Activated T-helper 1 cell treated with anti-CD3 and anti-CD28 coated beads, Interleukin-12 subunit alpha, Interleukin-12 subunit beta, Interleukin-2, Interleukin-4 antibody, amounts not matched to agents 30 ng/mL and 10 ng/mL and 1 ng/mL, durations not matched to agents 14 hours and 24 hours and 36 hours (primary cell): ENCODE measurements around the gene LIFR. TPM values are rescaled to one million over a fixed set of nuclear protein-coding genes. Genes with fewer than 3 reads are reported as not detected.

Experiments used
- DNase-seq: peaks from one replicate; pipeline ENCODE4 v3.0.0; 2021; ENCODE audit warnings: low spot score
- H3K27ac Mint-ChIP-seq: one replicate; pipeline ENCODE4 v1.8.0; 2021; ENCODE audit warnings: mild to moderate bottlenecking, mixed read lengths
- H3K27me3 Mint-ChIP-seq: one replicate; pipeline ENCODE4 v1.8.0; 2022; ENCODE audit warnings: mild to moderate bottlenecking, moderate library complexity, mixed read lengths; ENCODE audit not compliant: insufficient read depth
- H3K36me3 Mint-ChIP-seq: one replicate; pipeline ENCODE4 v1.8.0; 2021; ENCODE audit warnings: low read depth, mixed read lengths
- H3K4me1 Mint-ChIP-seq: one replicate; pipeline ENCODE4 v1.8.0; 2021; ENCODE audit warnings: low read depth, mixed read lengths
- H3K4me3 Mint-ChIP-seq: one replicate; pipeline ENCODE4 v1.8.0; 2021; ENCODE audit warnings: mild to moderate bottlenecking, moderate library complexity, mixed read lengths
- H3K9me3 Mint-ChIP-seq: one replicate; pipeline ENCODE4 v1.8.0; 2021; ENCODE audit warnings: mixed read lengths
- intact Hi-C: fragments of 100-400 bp; cut with micrococcal nuclease; formaldehyde crosslinking; loops from one replicate; pipeline ENCODE4 v1.15.1; 2024
- total RNA-seq: library from RNA; stranded (reverse); gene quantifications from 2 replicates; pipeline ENCODE4 v1.2.3, GENCODE V29; 2022

Gene LIFR
- total RNA-seq, 1 donor from 2014 or later = 0.10 TPM

DNA sequence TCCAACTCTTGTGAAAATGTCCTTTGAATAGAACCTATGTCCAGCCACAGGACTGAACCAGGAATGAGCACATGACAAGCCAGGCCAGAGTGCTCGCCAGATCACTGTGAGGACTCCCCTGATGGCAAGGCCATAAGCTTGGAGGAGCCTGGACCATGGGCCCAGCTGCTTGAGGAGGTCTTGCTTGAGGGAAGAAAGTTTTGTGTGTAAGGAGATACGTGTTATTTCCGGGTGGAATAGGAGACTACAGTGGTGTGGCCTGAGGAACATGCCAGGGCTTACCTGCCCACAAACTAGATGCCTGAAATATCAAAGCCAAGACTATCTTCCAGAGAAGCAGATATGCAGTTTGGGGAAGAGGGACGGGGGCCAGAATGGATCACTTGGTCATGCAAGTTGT is 84.7 kb downstream of the LIFR start:
- Mint-ChIP-seq H3K27ac (no peak overlapping the region), H3K4me3 (no peak overlapping the region), H3K4me1 (no peaks in the 10 kb centered on the region), H3K36me3 (no peaks in the 10 kb centered on the region), H3K27me3 (peaks cover 25% of the 10 kb centered on the region), H3K9me3 (no peaks in the 10 kb centered on the region)
- intact Hi-C loops = no loop called here
- DNase-seq = no peak

DNA sequence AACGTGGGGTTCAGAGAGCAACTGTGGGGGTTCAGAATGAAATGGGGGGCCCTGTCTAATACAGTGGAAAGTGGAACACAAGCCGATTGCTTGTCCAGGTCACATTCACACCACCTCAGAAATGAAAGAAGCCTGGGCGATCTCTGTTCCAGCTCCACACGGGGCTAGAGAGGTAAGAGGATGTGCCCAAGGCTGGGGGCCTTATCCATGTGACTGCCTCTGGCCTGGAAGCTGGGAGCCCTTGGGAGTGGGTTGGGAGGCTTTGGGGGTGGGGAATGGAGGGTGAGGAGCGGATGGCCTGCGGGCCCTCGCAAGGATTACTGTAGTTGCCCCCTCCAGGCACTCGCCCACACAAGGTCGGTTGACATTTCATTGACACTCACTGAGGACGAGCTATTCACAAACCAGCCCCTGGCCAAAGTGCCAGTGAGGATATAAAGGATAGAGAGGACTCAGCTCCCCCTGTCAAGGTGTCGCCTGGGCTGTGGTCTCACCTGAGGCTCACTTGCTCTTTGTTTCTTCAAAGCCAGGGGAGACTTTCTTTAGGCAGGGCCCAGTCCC is 86.7 kb downstream of the LIFR start:
- H3K36me3 Mint-ChIP-seq = no peaks in the 10 kb centered on the region
- intact Hi-C loops = no loop called here
- no peaks in the 10 kb centered on the region for H3K9me3 Mint-ChIP-seq
- H3K4me1 Mint-ChIP-seq = no peaks in the 10 kb centered on the region
- no peak overlapping the region for H3K4me3 Mint-ChIP-seq
- no peak overlapping the region for H3K27ac Mint-ChIP-seq
- DNase-seq = no peak
- peaks cover 19% of the 10 kb centered on the region for H3K27me3 Mint-ChIP-seq

DNA sequence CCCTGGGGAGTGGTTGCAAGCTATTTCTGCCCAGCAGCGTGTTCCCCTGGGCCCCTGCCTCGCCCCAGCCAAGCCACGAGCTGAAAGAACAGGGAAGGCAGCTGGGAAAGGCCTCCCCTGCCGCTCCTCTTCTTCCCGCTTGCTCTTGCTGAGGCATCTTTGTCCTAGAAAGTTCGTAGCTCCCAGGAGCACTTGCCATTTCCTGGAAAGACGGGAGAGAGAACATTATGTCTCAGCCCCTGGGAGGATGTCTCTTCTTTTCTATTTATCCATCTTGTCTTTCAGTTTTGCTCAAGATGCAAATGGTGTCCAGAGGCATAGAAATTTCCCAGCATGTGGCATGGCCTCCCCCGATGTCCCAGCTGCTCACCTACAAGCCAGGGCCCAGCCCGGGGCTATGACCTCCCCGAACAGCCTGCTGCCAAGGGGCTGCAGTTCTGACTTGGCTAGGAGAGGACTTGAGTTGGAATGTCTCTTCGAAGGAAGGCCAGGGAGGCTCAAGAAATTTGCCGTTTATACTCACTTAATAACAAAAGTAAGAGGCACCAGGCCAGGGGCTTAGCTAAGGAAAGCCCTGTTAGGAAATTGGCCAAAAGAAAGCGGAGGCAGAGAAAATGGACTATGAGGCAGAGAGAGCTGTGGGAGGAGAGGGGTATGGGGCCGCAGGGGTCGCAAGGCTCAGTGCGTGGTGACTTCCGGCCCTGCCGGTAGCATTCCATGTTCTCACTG is 87.3 kb downstream of the LIFR start:
- no peaks in the 10 kb centered on the region for H3K36me3 Mint-ChIP-seq
- H3K27ac Mint-ChIP-seq = no peak overlapping the region

DNA sequence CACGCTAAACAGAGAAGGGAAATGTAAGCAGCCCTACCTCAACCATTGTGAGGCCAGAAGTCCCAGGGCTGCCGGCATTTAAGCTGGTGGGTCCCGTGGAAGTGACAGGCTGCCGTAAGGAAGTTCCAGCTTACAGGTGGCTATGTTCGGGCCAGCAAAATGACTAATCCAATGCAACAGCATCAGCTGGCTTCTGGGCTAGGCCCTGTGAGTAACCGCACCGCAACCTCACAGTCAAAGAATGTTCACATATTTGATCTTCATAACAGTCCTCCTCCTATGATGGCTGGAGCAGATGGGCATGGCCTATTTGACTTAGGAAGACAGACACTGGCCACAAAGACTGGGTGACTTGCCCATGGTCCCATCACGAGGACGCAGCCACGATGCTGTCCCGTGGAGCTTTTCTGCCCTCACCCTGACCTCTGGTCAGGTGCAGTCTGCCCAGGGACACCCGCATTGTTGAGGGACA is 88.2 kb downstream of the LIFR start:
- H3K27ac Mint-ChIP-seq = no peak overlapping the region
- no peak for DNase-seq
- no peaks in the 10 kb centered on the region for H3K36me3 Mint-ChIP-seq
- H3K27me3 Mint-ChIP-seq = peaks cover 14% of the 10 kb centered on the region
- intact Hi-C loops = no loop called here
- H3K4me1 Mint-ChIP-seq = no peaks in the 10 kb centered on the region
- no peaks in the 10 kb centered on the region for H3K9me3 Mint-ChIP-seq
- H3K4me3 Mint-ChIP-seq = no peak overlapping the region

More for the DNA sequence above, 87.3 kb downstream of the LIFR start:
- Mint-ChIP-seq H3K27me3 (peaks cover 14% of the 10 kb centered on the region), H3K4me3 (no peak overlapping the region), H3K9me3 (no peaks in the 10 kb centered on the region), H3K4me1 (no peaks in the 10 kb centered on the region)
- intact Hi-C loops = no loop called here
- no peak for DNase-seq

DNA sequence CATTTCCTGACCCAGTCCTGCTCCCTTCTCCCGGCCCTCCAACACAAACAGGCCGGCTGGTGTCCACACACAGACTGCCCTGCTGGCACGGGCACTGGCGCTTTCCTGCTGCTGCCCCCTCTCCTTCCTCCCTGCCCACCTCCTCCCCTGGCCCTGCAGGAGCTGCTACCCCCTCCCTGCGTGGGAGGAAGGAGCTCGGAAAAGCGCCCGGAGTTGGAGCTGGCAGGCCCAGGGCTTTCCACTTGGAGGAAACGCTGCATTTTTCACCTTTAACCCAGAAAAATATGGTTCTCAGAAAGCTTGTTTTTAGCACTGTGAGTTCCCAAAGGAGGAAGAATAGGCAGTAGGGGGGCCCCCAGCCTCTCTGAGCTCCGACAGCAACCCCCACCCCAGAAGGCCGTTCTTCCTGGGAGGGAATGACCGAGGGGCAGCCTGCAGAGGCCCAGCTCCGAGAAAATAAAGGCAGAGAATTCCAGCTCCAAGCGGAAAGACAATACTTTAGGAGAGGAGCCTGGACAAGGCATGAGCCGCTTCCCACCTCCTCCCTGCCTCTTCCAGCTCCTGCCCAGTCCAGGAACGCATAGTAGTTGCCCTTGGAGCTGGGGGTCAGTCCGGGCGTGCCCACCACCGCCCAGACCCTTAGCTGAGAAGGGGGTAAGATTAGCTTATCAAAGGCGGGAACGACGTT is 88.9 kb downstream of the LIFR start:
- H3K9me3 Mint-ChIP-seq = no peaks in the 10 kb centered on the region
- no peak overlapping the region for H3K4me3 Mint-ChIP-seq
- H3K4me1 Mint-ChIP-seq = no peaks in the 10 kb centered on the region
- intact Hi-C loops = no loop called here
- no peak for DNase-seq
- H3K36me3 Mint-ChIP-seq = no peaks in the 10 kb centered on the region
- H3K27ac Mint-ChIP-seq = no peak overlapping the region
- H3K27me3 Mint-ChIP-seq = peaks cover 20% of the 10 kb centered on the region

DNA sequence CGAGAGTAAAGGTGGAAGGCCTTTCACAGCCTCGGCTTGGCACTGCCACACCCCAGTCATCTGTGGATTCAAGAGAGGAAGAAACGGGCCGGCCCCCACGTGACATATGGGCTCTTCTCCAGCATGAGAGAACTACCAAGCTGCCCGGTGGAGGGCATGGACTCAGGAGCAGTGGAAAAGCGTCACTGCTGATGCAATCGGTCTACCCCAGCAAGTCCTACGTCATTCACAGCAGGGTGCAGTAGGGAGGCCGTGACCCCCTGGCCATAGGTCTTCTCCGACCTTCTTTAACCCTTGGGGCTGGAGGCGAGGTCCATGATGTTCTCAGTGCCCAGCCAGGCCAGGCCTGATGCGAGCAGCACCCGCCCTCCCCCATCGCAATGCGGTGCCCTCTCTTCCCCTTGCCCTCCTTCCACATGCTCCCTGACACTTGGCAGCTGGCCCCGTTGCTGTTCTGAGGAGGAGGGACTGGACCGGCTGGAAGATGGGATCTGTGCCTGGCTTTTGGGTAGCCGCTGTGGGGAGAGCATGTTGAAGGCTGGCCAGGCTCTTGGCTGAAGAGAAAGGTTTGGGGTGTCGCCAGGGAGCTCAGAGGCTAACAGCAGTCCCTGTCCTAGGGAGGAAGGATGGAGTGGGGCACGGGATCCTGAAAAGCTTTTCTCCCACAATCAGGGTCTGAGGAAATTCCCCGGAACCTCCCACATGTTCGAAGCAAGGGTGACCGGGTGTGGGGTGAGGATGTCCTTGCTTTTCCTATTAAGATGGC is 89.8 kb downstream of the LIFR start:
- DNase-seq = no peak
- intact Hi-C loops = no loop called here
- no peaks in the 10 kb centered on the region for H3K9me3 Mint-ChIP-seq
- no peaks in the 10 kb centered on the region for H3K4me1 Mint-ChIP-seq
- H3K27ac Mint-ChIP-seq = no peak overlapping the region
- H3K27me3 Mint-ChIP-seq = peaks cover 23% of the 10 kb centered on the region
- no peaks in the 10 kb centered on the region for H3K36me3 Mint-ChIP-seq
- no peak overlapping the region for H3K4me3 Mint-ChIP-seq

DNA sequence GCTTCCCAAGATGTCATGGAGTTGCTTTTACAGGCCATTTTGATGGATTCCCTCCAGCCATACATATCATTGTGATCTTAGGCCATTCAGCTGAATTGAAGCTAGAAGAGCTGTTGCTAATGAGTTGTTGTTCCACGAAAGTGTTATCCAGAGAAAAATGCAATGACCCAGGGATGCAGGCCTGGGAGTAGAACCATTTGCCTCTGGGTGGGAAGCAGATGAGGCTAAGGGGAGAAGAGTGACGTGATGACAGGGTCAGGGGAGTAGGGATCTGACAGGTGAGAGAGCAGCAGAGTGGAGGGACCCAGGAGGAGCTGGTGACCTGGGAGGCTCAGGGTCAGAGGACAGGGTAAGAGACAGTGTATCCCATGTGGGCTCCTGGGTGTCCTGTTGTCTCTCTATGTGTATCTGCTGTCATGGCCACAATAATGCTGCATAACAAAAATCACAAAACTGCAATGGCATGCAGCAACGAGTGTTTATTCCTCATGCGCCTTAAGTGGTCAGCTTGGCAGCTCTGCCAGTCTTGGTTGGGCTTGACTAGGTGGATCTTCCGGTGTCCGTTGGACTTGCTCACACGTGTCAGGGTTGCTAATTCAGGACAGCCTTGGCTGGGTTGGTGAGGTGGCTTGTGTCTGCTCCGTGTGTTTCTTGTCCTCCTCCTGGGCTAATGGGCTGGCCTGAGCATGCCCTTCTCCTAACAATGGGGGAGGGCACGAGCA is 90.6 kb downstream of the LIFR start:
- Mint-ChIP-seq H3K4me1 (no peaks in the 10 kb centered on the region), H3K4me3 (no peak overlapping the region), H3K27me3 (peaks cover 23% of the 10 kb centered on the region), H3K27ac (no peak overlapping the region), H3K9me3 (no peaks in the 10 kb centered on the region), H3K36me3 (no peaks in the 10 kb centered on the region)
- DNase-seq = no peak
- intact Hi-C loops = no loop called here

DNA sequence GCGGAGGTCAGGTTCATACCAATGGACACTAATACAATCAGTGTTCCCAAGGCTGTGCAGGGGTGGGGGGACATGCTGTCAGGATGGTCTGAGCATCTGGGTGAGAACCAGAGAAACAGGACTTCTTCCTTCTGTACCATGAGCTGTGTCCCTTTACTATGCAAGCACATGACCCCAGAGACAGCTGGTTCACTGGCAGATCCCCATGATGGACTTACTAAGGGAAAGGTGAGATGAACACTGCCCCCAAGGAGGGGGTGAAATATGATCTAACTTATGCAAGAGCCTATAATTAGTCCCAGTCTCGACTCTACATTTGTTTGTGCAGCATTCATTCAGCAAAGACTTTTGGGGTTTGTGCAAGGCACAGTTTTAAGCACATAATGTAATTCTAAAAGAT is 91.4 kb downstream of the LIFR start:
- no peaks in the 10 kb centered on the region for H3K36me3 Mint-ChIP-seq
- no peak overlapping the region for H3K4me3 Mint-ChIP-seq
- no peak overlapping the region for H3K27ac Mint-ChIP-seq
- H3K4me1 Mint-ChIP-seq = no peaks in the 10 kb centered on the region
- no peak for DNase-seq
- peaks cover 26% of the 10 kb centered on the region for H3K27me3 Mint-ChIP-seq
- H3K9me3 Mint-ChIP-seq = no peaks in the 10 kb centered on the region
- intact Hi-C loops = no loop called here

DNA sequence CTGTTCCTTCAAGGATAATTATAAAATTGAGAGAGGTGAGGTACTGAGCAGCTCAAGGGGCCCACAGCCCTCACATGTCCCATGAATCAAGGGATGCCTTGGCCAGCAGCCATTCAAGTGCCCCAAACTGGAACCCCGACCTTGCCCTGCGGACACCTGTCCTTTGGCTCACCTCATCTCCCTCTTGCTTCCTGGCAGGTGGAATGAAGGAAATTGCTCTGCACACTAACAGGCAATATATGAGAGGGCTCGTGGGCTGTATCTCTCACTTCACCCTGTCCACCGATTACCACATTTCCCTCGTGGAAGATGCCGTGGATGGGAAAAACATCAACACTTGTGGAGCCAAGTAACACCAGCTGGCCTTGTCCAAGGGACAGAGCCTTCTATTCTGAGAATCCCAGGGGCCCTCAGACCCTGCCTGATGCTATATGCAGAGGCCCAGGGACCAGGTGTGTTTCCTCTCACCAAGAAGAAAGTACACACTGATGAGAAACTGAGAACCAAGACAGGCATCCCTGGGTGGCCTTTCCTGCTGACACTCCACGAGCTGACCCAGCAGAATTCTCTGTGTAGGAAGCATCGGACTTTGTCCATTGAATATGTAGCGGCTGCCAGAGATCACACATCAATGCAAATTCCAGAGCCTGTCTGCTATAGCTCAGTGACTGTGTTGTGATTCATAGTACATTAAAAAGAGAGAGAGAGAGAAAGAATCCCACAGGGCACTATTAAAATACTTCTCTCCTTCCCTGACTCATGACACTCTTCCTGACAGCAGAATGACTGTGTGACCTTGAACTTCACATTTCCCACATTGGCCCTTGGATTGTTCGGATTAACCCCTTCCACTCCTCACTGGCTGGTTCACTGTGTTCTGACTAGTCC is 92.6 kb downstream of the LIFR start:
- no peaks in the 10 kb centered on the region for H3K9me3 Mint-ChIP-seq
- DNase-seq = no peak
- H3K36me3 Mint-ChIP-seq = no peaks in the 10 kb centered on the region
- intact Hi-C loops = no loop called here
- no peaks in the 10 kb centered on the region for H3K4me1 Mint-ChIP-seq
- H3K27me3 Mint-ChIP-seq = peaks cover 26% of the 10 kb centered on the region
- no peak overlapping the region for H3K27ac Mint-ChIP-seq
- H3K4me3 Mint-ChIP-seq = no peak overlapping the region

DNA sequence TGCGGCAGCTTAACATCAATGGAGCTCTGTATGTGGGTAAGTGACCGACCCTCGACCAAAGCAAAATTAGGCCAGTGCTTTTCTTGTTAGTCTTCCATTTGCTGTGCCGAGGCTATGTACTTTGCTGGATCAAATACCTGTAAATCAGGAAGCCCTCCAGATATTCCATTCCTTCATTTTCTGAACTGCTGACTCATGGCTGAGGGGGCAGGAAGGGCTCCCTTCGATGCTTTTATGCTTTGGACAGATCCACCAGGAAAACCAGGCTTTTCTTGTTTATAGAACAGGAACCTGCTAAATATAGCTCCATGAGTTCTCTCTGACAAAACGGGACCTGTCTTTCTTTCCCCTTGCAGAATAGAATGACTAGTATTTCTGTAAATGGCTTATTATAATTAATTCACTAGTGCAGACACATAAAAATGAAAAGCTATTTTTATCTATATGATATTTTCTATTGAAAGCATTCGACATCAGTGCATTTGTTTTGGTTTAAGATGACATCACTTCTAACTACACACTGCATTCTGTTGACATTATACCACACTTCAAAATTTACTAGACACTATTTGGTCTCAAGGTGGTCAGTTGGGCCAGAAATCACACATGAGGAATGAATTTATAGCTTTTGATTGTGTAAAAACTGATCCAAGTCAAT is 93.3 kb downstream of the LIFR start:
- H3K36me3 Mint-ChIP-seq = no peaks in the 10 kb centered on the region
- DNase-seq = no peak
- intact Hi-C loops = no loop called here

DNA sequence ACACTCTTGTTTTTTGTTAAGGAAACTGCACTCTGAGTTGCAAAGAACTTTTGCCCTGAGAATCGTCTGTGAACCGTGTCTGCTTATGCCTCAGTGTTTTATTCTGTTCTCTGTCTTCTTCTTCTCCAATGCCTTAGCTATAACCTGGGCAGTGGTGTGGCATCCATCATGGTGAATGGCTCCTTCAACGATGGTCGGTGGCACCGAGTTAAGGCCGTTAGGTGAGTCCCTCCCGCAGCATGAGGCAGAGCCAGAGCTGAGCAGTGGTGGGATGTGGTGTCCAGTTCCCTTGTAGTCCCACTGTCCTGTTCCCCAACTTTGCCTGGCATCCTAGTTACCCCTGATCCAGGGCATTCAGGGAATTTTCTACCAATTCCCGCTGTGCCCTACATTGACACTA is 98.3 kb downstream of the LIFR start:
- H3K36me3 Mint-ChIP-seq = no peaks in the 10 kb centered on the region
- H3K4me1 Mint-ChIP-seq = peaks cover 11% of the 10 kb centered on the region
- no peaks in the 10 kb centered on the region for H3K9me3 Mint-ChIP-seq
- H3K27ac Mint-ChIP-seq = no peak overlapping the region
- DNase-seq = no peak
- intact Hi-C loops = loop anchor here (10.0 kb wide), 1 partner anchor 733 kb away; no protein-coding TSS in a partner anchor
- peaks cover 66% of the 10 kb centered on the region for H3K27me3 Mint-ChIP-seq
- no peak overlapping the region for H3K4me3 Mint-ChIP-seq

More for the DNA sequence above, 93.3 kb downstream of the LIFR start:
- Mint-ChIP-seq H3K27me3 (peaks cover 27% of the 10 kb centered on the region), H3K9me3 (no peaks in the 10 kb centered on the region), H3K4me3 (no peak overlapping the region), H3K27ac (no peak overlapping the region), H3K4me1 (no peaks in the 10 kb centered on the region)
